HUES6 (cell line): ENCODE data around the gene PSMD13.
A peak's percentile ranks its signal among the peaks of the same experiment; 100 is the strongest.

Experiments
- H3K27ac ChIP-seq: 2 replicates; pipeline ENCODE4 v1.7.0; 2013; ENCODE audit warnings: low read depth, mild to moderate bottlenecking, low read length, inconsistent platforms
- H3K27me3 ChIP-seq: 2 replicates; pipeline ENCODE4 v1.6.1; 2013; ENCODE audit warnings: low read length; ENCODE audit not compliant: control insufficient read depth, insufficient read depth
- H3K36me3 ChIP-seq: 2 replicates; pipeline ENCODE4 v1.6.1; 2013; ENCODE audit warnings: low read length; ENCODE audit not compliant: control insufficient read depth, insufficient read depth
- H3K4me1 ChIP-seq: 2 replicates; pipeline ENCODE4 v1.6.1; 2013; ENCODE audit warnings: low read length; ENCODE audit not compliant: control insufficient read depth, insufficient read depth
- H3K4me3 ChIP-seq: 2 replicates; pipeline ENCODE4 v1.5.1; 2013; ENCODE audit warnings: low read depth, low read length
- H3K9ac ChIP-seq: one replicate; pipeline ENCODE4 v1.6.1; 2013; ENCODE audit warnings: mild to moderate bottlenecking, low read length
- H3K9me3 ChIP-seq: 2 replicates; pipeline ENCODE4 v1.6.1; 2013; ENCODE audit warnings: low read depth, low read length; ENCODE audit not compliant: control insufficient read depth, insufficient read depth

Gene PSMD13

DNA sequence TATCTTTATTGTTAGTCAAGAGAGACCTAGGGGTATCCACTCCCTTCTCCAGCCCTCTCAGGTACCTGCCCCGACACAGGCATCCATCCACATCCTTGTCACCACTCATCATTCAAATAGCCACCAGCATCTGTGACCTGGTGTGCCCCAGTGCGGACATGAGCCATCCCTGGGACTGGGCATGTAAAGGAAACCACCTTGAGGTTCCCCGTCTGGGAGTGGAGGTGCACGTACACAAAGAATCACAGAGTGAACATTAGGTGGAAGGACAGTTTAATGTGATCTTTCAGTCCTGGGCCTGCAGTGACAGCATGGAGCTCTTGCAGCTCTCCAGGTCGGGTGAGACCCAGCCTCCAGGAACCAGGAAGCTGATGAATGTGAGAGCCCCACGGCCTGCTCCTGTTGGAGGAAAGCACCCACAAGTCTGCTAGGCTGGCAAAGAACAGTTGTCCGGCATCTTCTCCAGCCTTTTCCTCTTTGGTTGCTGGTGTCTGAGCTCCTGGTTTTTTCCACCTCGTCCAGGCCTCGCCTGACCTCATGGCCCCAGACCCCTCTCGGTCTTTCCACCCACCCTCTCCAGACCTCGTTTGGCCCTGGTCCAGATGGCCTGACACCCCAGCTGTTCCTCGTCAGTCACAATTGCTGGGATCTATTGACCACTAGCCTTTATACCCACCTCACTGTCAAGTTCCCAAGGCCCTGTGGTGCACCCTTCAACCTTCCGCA, 16.5 kb downstream of the PSMD13 start:
- Histone ChIP-seq H3K36me3 (peaks cover 50% of the 10 kb centered on the region), H3K27ac (no peak overlapping the region), H3K9ac (no peak overlapping the region), H3K4me3 (no peak overlapping the region), H3K9me3 (no peaks in the 10 kb centered on the region), H3K4me1 (peaks cover 3% of the 10 kb centered on the region; the same call in 1 of the 2 replicates), H3K27me3 (no peaks in the 10 kb centered on the region)

DNA sequence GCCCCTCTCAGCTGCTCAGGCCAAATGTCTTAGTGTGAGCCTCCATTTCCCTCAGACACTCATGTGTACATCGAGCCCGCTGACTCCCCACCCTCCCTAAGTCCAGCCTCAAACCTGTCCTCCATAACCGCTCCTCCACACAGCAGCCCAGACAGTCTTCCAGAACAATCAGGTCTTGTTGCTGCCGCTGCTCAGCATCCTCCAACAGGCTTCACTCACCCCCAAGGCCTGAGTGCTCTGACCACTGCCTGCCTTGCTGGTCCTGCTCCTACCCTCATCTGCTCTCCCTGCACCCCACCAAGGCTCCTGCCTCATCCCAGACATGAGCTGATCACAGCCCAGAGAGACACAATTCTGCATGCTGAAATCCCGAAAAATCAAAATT, 17.1 kb downstream of the PSMD13 start:
- H3K27me3 ChIP-seq = no peaks in the 10 kb centered on the region
- H3K9ac ChIP-seq = no peak overlapping the region
- no peak overlapping the region for H3K27ac ChIP-seq
- H3K9me3 ChIP-seq = no peaks in the 10 kb centered on the region
- peaks cover 3% of the 10 kb centered on the region; the same call in 1 of the 2 replicates for H3K4me1 ChIP-seq
- H3K36me3 ChIP-seq = peaks cover 45% of the 10 kb centered on the region
- H3K4me3 ChIP-seq = no peak overlapping the region

DNA sequence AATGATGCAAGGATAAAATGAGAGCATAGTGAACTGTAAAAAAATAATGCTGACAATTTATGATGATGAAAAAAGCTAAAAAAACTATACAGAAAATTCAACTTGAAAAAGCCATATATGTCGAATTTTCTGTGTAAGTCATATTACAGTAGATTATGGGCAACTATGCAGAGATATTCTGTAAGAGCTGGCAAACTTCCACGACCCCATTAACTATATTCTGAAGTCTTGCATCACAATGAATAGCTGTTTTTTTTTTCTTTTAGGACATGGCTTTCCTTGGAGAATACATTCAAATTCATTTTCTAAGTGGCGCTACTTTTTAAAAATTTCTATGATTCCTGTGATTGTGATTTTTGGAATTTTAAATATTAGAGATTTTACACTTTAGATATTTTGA, 18.4 kb downstream of the PSMD13 start:
- Histone ChIP-seq H3K36me3 (peaks cover 36% of the 10 kb centered on the region), H3K4me1 (peaks cover 3% of the 10 kb centered on the region; the same call in 1 of the 2 replicates), H3K9me3 (no peaks in the 10 kb centered on the region), H3K9ac (no peak overlapping the region), H3K27me3 (no peaks in the 10 kb centered on the region), H3K27ac (no peak overlapping the region), H3K4me3 (no peak overlapping the region)

DNA sequence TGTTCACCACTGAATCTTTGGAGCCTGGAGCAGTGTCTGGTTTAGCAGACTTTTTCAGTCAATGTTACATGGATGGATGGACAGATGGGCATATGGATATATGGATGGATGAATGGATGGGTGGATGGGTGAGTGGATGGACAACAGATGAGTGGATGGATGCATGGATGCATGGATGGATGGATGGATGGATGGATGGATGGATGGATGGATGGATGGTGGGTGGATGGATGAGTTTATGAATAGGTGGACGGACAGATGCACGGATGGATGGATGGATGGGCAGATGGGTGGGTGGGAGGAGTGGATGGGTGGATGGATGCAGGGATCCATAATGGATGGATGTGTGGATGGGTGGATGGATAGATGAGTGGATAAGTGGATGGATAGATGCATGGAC, 19.0 kb downstream of the PSMD13 start:
- H3K4me1 ChIP-seq = peaks cover 3% of the 10 kb centered on the region; the same call in 1 of the 2 replicates
- H3K4me3 ChIP-seq = no peak overlapping the region
- H3K9ac ChIP-seq = no peak overlapping the region
- H3K9me3 ChIP-seq = no peaks in the 10 kb centered on the region
- H3K36me3 ChIP-seq = peaks cover 31% of the 10 kb centered on the region
- no peak overlapping the region for H3K27ac ChIP-seq
- no peaks in the 10 kb centered on the region for H3K27me3 ChIP-seq

DNA sequence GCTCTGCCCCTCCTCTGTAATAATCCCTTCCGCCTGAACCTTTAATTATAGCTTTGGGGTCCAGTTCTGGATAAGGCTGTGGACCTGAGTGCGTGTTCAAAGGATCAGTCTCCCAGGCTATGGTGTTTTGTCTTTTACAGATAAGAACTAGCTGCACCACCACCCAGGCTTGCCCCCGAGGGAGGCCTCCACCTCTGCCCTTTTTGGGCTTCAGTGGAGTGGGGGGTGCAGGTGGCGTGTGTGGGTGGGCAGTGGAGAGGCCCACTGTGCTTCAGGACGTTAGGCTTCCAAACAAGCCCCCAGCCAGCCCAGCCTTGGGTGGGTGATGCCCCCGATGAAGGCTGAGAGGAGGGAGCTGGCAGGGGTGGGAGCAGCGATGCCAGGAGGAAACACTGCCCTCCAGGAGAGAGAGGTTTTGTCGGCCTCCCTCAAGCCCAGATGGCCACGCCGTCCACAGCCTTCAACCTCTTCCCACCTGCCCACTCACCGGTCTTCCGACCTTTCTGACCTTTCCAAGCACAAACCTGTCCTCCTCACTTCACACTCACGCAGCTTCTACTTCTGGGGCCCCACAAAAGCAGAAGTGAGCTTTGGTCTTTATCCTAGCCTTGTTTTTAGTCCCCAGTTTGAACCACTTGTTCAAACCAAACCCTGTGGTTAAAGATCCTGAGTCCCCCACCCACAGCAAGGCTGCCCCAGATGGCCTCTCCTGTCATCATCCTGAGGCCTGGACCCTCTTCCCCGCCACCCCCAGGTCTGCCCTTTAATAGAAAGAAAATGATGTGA, 20.4 kb downstream of the PSMD13 start:
- H3K36me3 ChIP-seq = peaks cover 18% of the 10 kb centered on the region
- H3K4me1 ChIP-seq = no peaks in the 10 kb centered on the region
- H3K27me3 ChIP-seq = no peaks in the 10 kb centered on the region
- H3K4me3 ChIP-seq = no peak overlapping the region
- no peak overlapping the region for H3K27ac ChIP-seq
- peaks cover 5% of the 10 kb centered on the region; the same call in 1 of the 2 replicates for H3K9me3 ChIP-seq
- peak overlapping the region; percentile 5 for H3K9ac ChIP-seq

DNA sequence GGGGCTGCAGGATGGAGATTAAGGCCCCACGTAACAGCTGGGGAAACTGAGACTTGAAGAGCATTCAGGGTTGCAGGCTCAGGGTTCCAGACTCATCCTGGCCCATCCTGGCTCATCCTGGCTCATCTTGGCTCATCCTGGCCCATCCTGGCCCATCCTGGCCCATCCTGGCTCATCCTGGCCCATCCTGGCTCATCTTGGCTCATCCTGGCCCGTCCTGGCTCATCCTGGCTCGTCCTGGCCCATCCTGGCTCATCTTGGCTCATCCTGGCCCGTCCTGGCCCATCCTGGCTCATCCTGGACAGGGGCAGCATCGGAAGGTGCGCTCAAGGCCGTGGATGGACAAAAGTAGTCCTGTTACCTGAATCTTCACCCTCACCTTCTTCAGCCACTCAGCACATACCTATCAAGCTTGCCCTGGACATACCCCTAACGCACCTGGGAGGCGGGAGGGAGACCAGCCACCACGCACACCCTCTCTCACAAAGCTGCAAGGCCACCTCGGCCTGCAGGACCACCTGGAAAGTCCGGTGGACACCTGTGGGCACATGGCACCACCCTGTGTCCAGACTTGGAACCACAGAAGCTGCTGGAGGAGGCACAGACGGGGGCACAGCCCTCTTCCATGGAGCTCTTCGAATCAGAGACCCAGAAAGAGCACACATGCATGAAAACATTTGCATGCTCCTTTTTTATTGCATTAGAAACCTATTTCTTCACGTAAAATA, 21.2 kb downstream of the PSMD13 start:
- Histone ChIP-seq H3K9me3 (peaks cover 7% of the 10 kb centered on the region; the same call in 1 of the 2 replicates), H3K36me3 (peaks cover 10% of the 10 kb centered on the region), H3K27ac (no peak overlapping the region), H3K4me1 (no peaks in the 10 kb centered on the region), H3K9ac (no peak overlapping the region), H3K4me3 (no peak overlapping the region), H3K27me3 (no peaks in the 10 kb centered on the region)

DNA sequence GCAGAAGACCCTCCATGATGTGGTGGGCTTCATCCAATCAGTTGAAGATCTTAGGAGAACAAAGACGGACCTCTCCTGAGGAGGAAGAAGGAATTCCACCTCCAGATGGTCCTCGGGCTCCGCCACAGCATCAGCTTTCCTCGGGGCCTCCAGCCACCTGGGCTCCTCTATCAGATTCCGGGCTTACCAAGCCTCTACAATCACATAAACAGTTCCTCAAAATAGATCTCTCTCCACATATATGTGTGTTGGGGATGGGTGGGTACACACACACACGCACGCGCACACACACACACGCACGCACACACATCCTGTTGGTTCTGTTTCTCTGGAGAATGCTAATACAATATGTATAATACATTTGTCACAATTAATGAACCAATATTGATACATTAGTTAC, 22.6 kb downstream of the PSMD13 start:
- Histone ChIP-seq H3K4me3 (no peak overlapping the region), H3K9ac (no peak overlapping the region), H3K27me3 (no peaks in the 10 kb centered on the region), H3K9me3 (peaks cover 7% of the 10 kb centered on the region; the same call in 1 of the 2 replicates), H3K36me3 (no peaks in the 10 kb centered on the region), H3K27ac (no peak overlapping the region), H3K4me1 (no peaks in the 10 kb centered on the region)

DNA sequence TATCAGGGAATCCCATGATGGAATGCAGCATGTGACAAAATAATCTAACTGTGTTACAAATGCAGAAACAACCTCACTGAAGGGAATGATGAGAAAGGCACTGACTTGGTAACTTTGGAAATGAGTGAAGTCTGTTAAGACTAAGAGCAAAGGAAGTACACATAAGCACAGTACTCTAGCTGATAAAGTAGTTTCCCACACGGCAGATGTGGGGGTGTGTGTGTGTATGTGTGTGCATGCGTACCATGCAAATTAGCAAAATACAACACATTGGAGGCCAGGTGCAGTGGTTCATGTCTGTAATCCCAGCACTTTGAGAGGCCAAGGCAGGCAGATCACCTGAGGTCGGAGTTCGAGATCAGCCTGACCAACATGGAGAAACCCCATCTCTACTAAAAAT, 24.8 kb downstream of the PSMD13 start:
- Histone ChIP-seq H3K4me1 (no peaks in the 10 kb centered on the region), H3K36me3 (no peaks in the 10 kb centered on the region), H3K27ac (no peak overlapping the region), H3K4me3 (no peak overlapping the region), H3K9ac (no peak overlapping the region), H3K9me3 (peaks cover 13% of the 10 kb centered on the region; the same call in 1 of the 2 replicates), H3K27me3 (no peaks in the 10 kb centered on the region)

DNA sequence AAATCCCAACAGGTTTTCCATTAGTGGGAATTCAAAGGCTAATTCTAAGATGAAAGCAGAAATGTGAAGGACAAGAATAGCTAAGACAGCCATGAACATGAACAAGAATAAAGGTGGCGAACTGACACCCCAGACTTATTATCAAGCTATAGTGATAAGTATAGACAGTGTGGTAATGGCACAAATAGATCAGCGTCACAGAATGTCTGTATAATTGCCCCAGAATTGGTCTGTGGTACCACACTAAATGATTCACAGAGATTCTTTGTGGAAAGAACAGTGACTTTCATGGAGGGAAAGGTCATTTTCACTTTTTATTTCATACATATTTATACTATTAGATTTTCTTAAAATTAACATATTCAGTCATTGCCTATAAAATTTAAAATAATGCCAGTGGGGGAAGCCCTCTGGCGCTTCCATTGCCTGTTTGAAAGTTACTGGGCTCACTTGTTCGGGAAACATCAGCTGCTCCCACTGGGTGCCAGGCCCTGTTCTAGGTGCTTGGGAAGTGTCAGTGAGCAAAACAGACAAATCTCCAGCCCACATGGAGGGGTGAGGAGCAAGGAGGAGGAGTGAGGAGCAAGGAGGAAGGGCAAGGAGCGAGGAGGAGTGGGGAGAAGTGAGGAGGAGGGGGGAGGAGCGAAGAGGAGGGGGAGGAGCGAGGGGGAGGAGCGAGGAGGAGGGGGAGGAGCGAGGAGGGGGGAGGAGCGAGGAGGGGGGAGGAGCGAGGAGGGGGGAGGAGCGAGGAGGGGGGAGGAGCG, 30.1 kb downstream of the PSMD13 start:
- H3K27ac ChIP-seq = no peak overlapping the region
- H3K36me3 ChIP-seq = no peaks in the 10 kb centered on the region
- H3K4me1 ChIP-seq = peaks cover 11% of the 10 kb centered on the region; the same call in 1 of the 2 replicates

DNA sequence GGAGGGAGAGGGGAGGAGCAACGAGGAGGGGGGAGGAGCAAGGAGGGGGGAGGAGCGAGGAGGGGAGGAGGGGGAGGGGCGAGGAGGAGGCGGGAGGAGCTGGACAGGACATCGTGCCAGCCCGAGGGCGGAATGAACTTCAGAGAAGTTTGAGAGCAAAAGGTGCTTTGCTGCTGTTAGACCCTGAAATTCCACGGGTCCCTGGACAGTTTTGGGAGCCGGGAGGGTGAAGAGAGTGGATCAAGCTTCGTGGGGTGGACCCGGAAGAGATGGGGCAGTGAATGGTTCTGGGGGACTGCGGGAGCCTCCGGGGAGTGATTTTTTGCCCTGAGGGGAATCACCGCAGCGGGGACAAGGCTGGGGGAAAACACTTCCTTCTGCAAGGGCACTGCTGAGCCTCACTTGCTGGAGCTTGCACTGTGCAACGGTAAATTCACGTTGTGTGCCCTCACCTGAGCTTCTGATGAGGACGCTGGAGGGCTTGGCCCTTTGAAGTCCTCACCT, 30.8 kb downstream of the PSMD13 start:
- peak overlapping the region; percentile 50 for H3K4me3 ChIP-seq
- H3K36me3 ChIP-seq = no peaks in the 10 kb centered on the region
- H3K4me1 ChIP-seq = peaks cover 11% of the 10 kb centered on the region; the same call in 1 of the 2 replicates
- no peak overlapping the region for H3K27ac ChIP-seq
- H3K9me3 ChIP-seq = peaks cover 9% of the 10 kb centered on the region; the same call in 1 of the 2 replicates
- no peaks in the 10 kb centered on the region for H3K27me3 ChIP-seq
- H3K9ac ChIP-seq = no peak overlapping the region

More for the DNA sequence above, 30.1 kb downstream of the PSMD13 start:
- Histone ChIP-seq H3K4me3 (no peak overlapping the region), H3K27me3 (no peaks in the 10 kb centered on the region), H3K9ac (no peak overlapping the region), H3K9me3 (peaks cover 12% of the 10 kb centered on the region; the same call in 1 of the 2 replicates)
